ENCODE data around the gene PLCG2. TPM values are rescaled to one million over a fixed set of nuclear protein-coding genes. Genes with fewer than 3 reads are reported as not detected.

PLCG2 gene
- polyA plus RNA-seq, 1 donor from 2014 or later: not detected

- H3K9me2 ChIP-seq (ENCODE audit: insufficient read depth, low read length): no peaks in the 10 kb centered on the region
- H3K9me3 ChIP-seq (ENCODE audit: low read length): no peaks in the 10 kb centered on the region
- H4K20me1 ChIP-seq (ENCODE audit: insufficient read depth): no peaks in the 10 kb centered on the region
- H3K4me3 ChIP-seq (ENCODE audit: low read length): no peak overlapping the region
- no peak overlapping the region for H3K4me2 ChIP-seq (ENCODE audit: low read length)
- no peaks in the 10 kb centered on the region for H3F3A ChIP-seq (ENCODE audit: insufficient read depth, low read length, poor library complexity, severe bottlenecking)
- TF ChIP-seq, protein P1, sequence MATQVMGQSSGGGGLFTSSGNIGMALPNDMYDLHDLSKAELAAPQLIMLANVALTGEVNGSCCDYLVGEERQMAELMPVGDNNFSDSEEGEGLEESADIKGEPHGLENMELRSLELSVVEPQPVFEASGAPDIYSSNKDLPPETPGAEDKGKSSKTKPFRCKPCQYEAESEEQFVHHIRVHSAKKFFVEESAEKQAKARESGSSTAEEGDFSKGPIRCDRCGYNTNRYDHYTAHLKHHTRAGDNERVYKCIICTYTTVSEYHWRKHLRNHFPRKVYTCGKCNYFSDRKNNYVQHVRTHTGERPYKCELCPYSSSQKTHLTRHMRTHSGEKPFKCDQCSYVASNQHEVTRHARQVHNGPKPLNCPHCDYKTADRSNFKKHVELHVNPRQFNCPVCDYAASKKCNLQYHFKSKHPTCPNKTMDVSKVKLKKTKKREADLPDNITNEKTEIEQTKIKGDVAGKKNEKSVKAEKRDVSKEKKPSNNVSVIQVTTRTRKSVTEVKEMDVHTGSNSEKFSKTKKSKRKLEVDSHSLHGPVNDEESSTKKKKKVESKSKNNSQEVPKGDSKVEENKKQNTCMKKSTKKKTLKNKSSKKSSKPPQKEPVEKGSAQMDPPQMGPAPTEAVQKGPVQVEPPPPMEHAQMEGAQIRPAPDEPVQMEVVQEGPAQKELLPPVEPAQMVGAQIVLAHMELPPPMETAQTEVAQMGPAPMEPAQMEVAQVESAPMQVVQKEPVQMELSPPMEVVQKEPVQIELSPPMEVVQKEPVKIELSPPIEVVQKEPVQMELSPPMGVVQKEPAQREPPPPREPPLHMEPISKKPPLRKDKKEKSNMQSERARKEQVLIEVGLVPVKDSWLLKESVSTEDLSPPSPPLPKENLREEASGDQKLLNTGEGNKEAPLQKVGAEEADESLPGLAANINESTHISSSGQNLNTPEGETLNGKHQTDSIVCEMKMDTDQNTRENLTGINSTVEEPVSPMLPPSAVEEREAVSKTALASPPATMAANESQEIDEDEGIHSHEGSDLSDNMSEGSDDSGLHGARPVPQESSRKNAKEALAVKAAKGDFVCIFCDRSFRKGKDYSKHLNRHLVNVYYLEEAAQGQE (IDR thresholded peaks at IDR 0.05; ENCODE audit: borderline replicate concordance): no peak
- TF ChIP-seq MXI1 (conservative IDR thresholded peaks at IDR 0.05; ENCODE audit: poor library complexity, severe bottlenecking) (no peak), RAD21 (conservative IDR thresholded peaks at IDR 0.05) (no peak), EZH2 (IDR thresholded peaks at IDR 0.05; ENCODE audit: borderline replicate concordance, insufficient read depth, low read length, poor library complexity, severe bottlenecking) (no peak), EP300 (conservative IDR thresholded peaks at IDR 0.05; ENCODE audit: poor library complexity, severe bottlenecking) (no peak), POLR2AphosphoS5 (IDR thresholded peaks at IDR 0.05) (no peak), TAF1 (IDR thresholded peaks at IDR 0.05; ENCODE audit: low read depth) (no peak), CTCF (IDR thresholded peaks at IDR 0.05; ENCODE audit: poor library complexity, severe bottlenecking) (no peak), SMC3 (conservative IDR thresholded peaks at IDR 0.05; ENCODE audit: poor library complexity) (no peak)
- H3K79me2 ChIP-seq (replicated peaks; ENCODE audit: insufficient read depth, low read length): no peaks in the 10 kb centered on the region
- H3K27ac ChIP-seq (ENCODE audit: low read length): no peak overlapping the region
- no peak overlapping the region for H2AFZ ChIP-seq (ENCODE audit: low read depth, low read length)
- H3K27me3 ChIP-seq (ENCODE audit: insufficient read depth, low read depth, low read length): no peaks in the 10 kb centered on the region
- no peaks in the 10 kb centered on the region for H3K36me3 ChIP-seq (ENCODE audit: insufficient read depth, low read length)
- H3K9ac ChIP-seq (ENCODE audit: low read length): no peak overlapping the region
These were observed 44.6 kb downstream of the PLCG2 start for GRCh38 chr16:81823734-81824133.

DNA sequence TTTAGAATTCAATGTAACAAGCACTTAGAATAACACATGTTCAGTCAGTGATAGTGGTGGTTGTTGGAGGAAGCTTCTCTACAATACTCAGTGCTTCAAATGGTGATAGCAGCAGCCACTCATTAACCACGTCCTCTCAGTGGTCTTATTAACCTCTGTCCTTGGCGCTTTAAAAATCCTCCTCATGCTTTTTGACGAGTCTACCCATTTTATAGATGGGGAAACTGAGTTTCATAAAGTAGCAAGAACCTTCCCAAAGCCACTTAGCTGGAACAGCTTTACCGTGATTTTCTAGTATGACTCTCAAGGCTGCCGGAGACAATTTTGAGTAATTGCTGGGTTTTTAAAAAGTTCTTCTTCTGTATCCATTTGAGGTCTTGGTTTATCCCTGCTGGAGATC is 47.4 kb downstream of the PLCG2 start:
- Histone ChIP-seq H3K36me3 (ENCODE audit: insufficient read depth, low read length) (no peaks in the 10 kb centered on the region), H3K9me2 (ENCODE audit: insufficient read depth, low read length) (no peaks in the 10 kb centered on the region), H3K9ac (ENCODE audit: low read length) (no peak overlapping the region), H3K27ac (ENCODE audit: low read length) (no peak overlapping the region), H3K9me3 (ENCODE audit: low read length) (no peaks in the 10 kb centered on the region), H3K4me3 (ENCODE audit: low read length) (no peak overlapping the region), H3K79me2 (replicated peaks; ENCODE audit: insufficient read depth, low read length) (no peaks in the 10 kb centered on the region), H4K20me1 (ENCODE audit: insufficient read depth) (no peaks in the 10 kb centered on the region), H3K4me2 (ENCODE audit: low read length) (no peak overlapping the region), H2AFZ (ENCODE audit: low read depth, low read length) (no peak overlapping the region), H3K27me3 (ENCODE audit: insufficient read depth, low read depth, low read length) (no peaks in the 10 kb centered on the region), H3F3A (ENCODE audit: insufficient read depth, low read length, poor library complexity, severe bottlenecking) (no peaks in the 10 kb centered on the region)
- TF ChIP-seq RAD21 (conservative IDR thresholded peaks at IDR 0.05) (no peak), MXI1 (conservative IDR thresholded peaks at IDR 0.05; ENCODE audit: poor library complexity, severe bottlenecking) (no peak), TAF1 (IDR thresholded peaks at IDR 0.05; ENCODE audit: low read depth) (no peak), POLR2AphosphoS5 (IDR thresholded peaks at IDR 0.05) (no peak), SMC3 (conservative IDR thresholded peaks at IDR 0.05; ENCODE audit: poor library complexity) (no peak), CTCF (IDR thresholded peaks at IDR 0.05; ENCODE audit: poor library complexity, severe bottlenecking) (no peak)
- TF ChIP-seq, protein P1 (IDR thresholded peaks at IDR 0.05; ENCODE audit: borderline replicate concordance): no peak
